HG03378 (cell line): ENCODE data around the gene POU2AF3.

Source experiments
- ATAC-seq: cut with Tn5 transposase; IDR thresholded peaks from one replicate; pipeline ENCODE4 v1.9.1; 2021; ENCODE audit warnings: mild to moderate bottlenecking, moderate library complexity; ENCODE audit not compliant: unreplicated experiment

Gene POU2AF3

DNA sequence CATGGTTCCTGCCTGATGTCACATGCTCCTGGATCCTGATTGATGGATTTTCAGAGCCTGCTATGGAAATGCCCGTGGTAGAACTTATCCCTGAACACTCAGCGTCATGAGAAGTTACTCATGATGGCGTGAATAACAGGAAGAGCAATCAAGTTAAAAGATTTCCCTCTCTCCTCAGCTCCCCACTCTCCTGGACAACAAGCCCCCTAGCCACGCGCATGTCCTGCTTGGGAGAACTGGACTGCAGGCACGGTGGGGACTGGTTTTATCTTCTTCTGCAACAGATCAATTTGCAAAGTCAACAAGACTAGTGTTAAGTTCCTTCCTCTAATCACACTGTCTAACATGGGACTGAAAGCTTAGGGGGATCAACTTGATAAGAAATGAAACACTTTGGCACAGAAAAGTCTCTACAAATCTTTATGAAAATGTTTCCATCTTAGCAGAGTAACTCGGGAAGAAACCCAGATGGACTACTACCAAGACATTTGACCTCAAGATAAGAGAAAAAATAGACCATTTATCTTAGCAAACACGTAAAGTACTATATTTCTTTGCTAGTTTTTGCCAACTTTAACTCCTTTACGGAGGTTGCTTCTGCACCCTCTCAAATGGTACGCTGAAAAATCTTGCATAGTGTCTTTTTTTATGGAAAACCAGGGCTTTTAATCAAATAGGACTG is 53.2 kb downstream of the POU2AF3 start:
- ATAC-seq, result no peak

DNA sequence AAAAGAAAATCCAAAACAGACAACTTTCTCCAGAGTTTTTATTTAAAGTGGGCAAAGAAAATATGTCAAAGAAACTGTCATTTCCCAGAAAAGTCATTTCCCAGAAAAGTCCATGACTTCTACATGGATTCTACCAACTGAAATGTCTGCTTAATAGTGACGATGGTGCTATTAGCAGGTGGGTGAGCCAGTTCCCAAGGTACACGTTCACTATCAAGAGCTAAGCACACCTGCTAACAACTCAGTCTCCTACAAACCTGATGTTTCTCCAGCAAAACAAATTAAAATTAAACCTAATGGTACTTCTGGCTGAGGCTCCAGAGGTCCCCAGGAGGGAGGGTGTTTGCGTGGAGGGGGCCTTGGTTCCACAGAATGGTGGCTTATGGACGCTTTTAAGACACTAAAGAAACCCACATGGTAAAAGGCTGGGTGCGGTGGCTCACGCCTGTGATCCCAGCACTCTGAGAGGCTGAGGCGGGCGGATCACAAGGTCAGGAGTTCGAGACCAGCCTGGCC is 53.9 kb downstream of the POU2AF3 start:
- no peak for ATAC-seq

DNA sequence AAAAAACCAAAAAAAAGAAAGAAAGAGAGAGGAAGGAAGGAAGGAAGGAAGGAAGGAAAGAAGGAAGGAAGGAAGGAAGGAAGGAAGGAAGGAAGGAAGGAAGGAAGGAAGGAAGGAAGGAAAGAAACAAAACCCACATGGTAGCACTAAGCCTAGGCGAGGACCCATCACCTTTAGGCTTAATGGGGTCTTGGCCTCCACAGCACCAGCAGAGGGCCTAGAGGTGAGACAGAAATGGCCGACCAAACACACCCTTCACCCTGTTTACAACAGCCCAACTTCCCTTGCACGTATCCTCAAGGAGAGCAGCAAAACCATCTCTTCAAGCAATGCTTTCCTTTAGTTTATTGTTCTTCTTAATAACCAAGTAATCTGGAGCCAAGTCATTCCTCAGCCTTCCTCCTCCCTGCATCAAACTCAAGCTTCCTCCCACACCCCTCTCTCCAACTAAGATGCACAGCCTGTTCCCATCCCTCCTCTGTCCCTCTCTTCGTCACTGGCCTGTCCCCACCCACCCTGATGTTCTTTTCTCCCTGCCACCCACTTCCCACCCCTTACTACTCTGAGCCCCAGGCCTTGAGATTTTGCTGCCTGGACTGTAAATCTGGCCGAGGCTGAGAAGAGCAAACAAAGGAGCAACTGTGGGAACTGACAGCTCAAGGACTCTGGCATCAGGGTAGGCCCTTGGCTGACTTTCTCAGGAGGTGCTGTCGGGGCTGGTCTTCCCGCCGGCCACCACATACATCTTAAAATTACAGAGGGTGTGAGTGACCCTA is 54.8 kb downstream of the POU2AF3 start:
- ATAC-seq, result no peak

DNA sequence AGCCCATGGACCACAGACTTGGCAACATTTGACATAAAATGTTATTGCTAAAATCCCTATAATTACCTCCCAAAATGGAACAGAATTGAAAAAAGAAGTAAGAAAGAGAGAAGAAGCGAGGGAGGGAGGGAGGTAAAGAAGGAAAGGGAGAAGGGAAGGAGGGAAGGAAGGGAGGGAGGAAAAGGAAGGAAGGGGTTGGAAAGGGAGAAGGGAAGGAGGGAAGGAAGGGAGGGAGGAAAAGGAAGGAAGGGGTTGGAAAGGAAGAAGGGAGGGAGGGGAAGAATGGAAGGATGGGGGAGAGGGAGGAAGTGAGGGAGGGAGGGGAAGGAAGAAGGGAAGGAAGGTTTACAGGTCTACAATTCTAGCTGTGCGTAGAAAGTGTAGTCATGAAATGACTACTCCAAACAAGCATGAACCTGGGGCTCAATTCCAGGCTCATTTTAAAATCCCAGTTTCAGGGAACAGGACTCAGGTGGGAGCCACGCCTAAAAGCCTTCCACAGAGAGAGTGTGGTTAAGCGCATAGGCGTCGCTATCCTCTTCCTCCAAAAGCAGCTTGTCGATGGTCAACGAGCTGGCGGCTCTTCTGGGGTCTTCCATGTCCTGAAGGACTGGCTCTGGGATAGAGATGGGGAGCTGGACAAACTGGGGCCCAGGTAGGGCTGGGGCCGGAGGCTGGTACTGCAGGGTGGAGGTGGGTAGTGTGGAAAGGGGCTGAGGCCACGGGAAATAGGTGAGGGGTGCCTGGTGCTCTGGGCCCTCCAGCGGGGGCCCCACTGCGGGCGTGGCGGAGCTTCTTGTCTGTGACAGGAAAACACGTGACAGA is 55.6 kb downstream of the POU2AF3 start:
- no peak for ATAC-seq

DNA sequence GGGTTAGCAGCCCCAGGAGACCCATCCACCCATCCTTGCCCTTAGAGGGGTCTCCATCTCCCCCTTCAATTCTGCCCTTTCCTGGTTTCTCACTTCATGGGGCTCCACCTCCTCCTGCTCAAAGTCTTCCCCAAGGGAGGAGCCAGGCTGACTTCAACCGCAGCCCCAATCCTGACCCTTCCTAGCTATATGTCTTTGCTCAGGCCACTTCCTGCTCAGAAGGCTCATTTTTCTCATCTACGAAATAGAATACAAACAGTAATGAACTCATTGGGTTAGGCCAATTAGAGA is 56.2 kb downstream of the POU2AF3 start:
- no peak for ATAC-seq

DNA sequence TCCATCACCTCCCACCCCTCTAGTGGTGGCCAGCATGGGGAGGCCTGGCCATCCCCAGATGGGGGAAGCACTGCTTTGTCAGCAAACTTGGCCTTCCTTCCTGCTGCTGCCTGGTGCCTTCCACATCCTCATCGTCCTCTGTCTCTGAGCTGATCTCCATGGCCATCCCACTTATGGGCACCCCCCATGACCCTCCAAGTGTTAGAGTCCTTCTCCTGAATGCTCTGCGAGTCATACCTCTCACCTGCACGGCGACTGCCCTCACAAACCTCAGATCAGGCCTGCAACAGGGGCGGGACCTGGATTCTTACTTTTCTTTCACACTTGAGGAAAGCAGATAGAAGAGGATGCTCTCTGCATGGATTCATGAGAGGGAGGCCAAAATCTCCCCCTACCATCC is 56.8 kb downstream of the POU2AF3 start:
- no peak for ATAC-seq

DNA sequence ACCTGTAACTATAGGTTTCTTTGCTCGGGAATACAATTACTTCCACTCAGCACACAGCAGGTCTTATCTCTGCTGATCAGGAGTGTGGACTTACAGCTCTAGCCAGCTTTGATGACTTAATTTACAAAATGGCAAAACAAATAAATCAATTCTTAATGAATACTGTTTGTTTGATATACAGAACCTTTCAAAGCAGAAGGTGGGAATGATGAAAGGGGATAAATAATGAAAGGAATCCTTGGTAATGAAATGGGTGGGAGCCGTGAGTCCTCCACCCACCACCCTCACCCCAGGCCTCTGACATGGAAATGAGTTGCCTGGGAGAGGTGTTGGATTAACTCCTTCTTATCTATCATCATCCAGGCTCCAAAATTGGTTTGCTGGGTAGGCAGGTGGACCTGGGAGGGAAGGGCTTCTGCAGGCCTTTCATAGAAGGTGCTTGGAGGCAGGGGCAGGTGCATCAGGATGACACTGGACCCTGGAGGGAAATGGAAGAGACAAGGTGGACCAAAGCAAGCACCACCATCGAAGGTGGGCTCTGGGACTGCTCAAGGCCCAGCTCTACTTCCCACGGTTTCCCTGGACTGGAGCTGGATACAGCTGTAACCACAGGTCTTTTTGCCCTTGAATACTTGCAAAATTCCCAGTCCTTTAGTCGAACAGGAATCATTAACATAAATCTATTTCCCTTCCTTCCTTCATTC is 57.8 kb downstream of the POU2AF3 start:
- ATAC-seq, result no peak

DNA sequence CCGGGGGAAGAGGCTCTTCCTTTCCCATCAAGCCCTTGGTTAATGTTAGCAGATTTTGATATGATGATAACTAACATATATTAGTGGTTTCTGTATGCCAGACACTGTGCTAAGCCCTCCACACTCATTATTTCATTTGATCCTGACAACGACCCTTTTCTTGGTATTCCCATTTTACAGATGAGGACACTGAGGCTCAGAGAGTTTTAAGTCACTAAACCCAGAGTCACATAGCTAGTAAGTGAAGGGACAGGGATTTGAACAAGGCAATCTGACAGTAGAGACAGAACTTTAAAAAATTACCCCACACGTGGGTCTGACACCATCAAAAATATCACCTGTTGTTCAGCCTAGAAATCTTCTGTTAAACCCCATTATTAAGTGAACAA is 58.3 kb downstream of the POU2AF3 start:
- no peak for ATAC-seq

DNA sequence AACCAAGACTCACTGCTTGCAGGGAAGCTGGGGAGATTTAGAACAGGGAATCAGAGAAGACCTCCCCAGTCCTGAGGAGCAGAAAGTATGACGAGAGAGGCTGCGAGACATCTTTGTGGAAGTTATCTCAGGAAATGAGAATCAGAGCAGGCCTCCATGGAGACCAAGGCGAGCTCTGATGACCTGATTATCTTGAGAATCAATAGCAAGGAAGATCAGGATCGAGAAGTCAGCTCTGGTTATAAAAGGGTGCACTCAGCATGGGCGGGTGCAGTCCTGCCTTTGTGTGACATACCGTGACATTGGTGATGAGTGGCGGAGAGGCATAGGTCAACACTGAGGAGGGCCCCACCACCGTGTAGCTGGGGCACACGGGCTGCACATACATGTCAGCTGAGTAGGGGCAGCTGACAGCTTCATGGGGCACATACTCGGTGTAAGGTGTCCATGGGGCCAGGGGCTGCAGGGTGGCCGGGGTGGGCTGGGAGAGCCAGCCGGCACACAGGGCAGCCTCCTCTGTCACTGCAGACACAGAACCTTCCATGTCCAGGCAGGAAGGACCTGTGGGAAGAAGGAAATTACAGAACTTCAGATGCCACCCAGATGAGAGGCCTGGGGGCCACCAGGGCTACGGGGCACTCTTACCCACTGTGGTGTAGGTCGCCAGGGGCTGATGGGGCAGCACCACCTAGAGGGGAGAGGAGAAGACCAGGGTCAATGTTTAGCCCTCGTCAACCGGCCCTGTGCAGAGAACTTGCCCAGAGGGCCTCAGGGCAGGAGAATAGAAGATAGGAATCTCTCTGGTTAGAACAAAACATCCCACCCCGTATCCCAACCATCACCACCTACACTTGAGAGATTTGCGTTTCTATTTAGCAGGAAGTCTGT is 59.0 kb downstream of the POU2AF3 start:
- ATAC-seq, result no peak
